ENCODE results near the gene TNK2. TPM values are rescaled to one million over a fixed set of nuclear protein-coding genes. Genes with fewer than 3 reads are reported as not detected.

TNK2 gene
- total RNA-seq, 2 experiments from 2014 or later, result 43.6 to 92.1 TPM

DNA sequence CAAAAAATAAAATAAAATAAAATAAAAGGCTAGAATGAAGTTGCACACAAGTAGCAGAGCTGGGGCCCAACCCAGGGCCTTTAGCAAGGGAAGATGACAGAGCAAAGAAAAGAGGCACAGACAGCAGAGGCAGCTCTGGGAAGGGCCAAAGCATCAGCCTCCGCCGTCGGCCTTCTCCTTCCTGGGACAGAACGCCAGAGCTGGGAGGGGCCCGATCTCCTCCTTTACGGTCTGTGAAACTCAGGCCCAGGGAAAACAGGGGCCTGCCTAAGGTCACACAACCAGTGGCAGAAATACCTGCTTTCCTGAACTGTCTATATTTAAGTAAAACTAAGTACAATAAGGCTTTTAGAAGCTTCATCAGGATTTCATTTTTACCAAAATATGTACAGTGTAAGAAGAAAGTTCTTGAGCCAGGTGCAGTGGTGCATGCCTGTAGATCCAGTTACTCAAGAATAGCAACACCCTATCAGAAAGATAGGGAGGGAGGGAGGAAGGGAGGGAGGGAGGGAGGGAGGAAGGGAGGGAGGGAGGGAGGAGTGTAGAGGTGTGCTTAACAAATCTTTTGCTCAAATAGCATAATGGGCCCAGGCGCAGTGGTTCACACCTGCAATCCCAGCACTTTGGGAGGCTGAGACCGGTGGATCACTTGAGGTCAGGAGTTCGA is 53.6 kb downstream of the TNK2 start:
- Histone ChIP-seq H3K27ac (ENCODE audit: low read depth, low read length, poor library complexity, severe bottlenecking) (no peak overlapping the region), H4K20me1 (ENCODE audit: insufficient read depth, low read length) (no peaks in the 10 kb centered on the region), H2AFZ (ENCODE audit: low read length) (no peak overlapping the region), H3K79me2 (ENCODE audit: insufficient read depth, low read depth, low read length) (no peaks in the 10 kb centered on the region), H3K9me2 (ENCODE audit: insufficient read depth, low read length) (no peaks in the 10 kb centered on the region), H3K36me3 (ENCODE audit: insufficient read depth, low read length) (no peaks in the 10 kb centered on the region), H3K4me3 (ENCODE audit: low read depth, low read length, poor library complexity, severe bottlenecking) (no peak overlapping the region), H3K4me1 (ENCODE audit: insufficient read depth, low read length, poor library complexity, severe bottlenecking) (no peaks in the 10 kb centered on the region), H3K9me3 (ENCODE audit: low read length) (no peaks in the 10 kb centered on the region), H3K4me2 (ENCODE audit: low read length) (no peak overlapping the region)
- no peak for DNase-seq (ENCODE audit: low spot score)
- POLR2A ChIA-PET, result no interaction called here
- no peak for TF ChIP-seq EZH2phosphoT487 (IDR thresholded peaks at IDR 0.05; ENCODE audit: borderline replicate concordance, low read depth, low read length)
- TF ChIP-seq, protein P1, sequence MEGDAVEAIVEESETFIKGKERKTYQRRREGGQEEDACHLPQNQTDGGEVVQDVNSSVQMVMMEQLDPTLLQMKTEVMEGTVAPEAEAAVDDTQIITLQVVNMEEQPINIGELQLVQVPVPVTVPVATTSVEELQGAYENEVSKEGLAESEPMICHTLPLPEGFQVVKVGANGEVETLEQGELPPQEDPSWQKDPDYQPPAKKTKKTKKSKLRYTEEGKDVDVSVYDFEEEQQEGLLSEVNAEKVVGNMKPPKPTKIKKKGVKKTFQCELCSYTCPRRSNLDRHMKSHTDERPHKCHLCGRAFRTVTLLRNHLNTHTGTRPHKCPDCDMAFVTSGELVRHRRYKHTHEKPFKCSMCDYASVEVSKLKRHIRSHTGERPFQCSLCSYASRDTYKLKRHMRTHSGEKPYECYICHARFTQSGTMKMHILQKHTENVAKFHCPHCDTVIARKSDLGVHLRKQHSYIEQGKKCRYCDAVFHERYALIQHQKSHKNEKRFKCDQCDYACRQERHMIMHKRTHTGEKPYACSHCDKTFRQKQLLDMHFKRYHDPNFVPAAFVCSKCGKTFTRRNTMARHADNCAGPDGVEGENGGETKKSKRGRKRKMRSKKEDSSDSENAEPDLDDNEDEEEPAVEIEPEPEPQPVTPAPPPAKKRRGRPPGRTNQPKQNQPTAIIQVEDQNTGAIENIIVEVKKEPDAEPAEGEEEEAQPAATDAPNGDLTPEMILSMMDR (conservative IDR thresholded peaks at IDR 0.05; ENCODE audit: low read length), result no peak
- no TSS peak for BruUV-seq (replicated peaks)
- intact Hi-C loops (cut with micrococcal nuclease; ENCODE audit: unreplicated experiment), result loop anchor here (5.0 to 10.0 kb wide), 4 partner anchors 87 to 230 kb away; no protein-coding TSS in a partner anchor
- CTCF ChIA-PET (ENCODE audit: unreplicated experiment), result no interaction called here

DNA sequence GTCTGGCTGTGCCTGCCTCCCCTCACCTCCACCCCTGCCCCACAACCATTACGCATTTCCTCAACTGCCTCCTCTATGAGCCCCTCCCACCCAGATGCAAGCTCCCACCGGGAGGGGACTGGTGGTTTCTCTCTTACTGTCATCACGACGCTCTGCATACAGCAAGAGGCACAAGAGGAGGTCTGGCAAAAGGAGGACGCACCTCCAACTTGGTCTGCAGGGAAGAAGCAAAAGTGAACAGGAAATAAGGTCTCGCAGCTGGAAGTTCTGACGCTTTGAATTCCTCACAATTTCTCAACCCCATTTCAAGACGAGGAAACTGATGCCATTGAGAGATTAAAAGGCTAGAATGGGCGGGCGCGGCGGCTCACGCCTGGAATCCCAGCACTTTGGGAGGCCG is 54.4 kb downstream of the TNK2 start:
- Histone ChIP-seq H2AFZ (ENCODE audit: low read length) (no peak overlapping the region), H3K9me2 (ENCODE audit: insufficient read depth, low read length) (no peaks in the 10 kb centered on the region), H3K36me3 (ENCODE audit: insufficient read depth, low read length) (no peaks in the 10 kb centered on the region), H3K4me3 (ENCODE audit: low read depth, low read length, poor library complexity, severe bottlenecking) (no peak overlapping the region), H3K4me1 (ENCODE audit: insufficient read depth, low read length, poor library complexity, severe bottlenecking) (no peaks in the 10 kb centered on the region), H3K4me2 (ENCODE audit: low read length) (no peak overlapping the region), H3K9me3 (ENCODE audit: low read length) (no peaks in the 10 kb centered on the region), H3K79me2 (ENCODE audit: insufficient read depth, low read depth, low read length) (no peaks in the 10 kb centered on the region), H3K27ac (ENCODE audit: low read depth, low read length, poor library complexity, severe bottlenecking) (no peak overlapping the region), H4K20me1 (ENCODE audit: insufficient read depth, low read length) (no peaks in the 10 kb centered on the region)
- intact Hi-C loops (cut with micrococcal nuclease; ENCODE audit: unreplicated experiment), result loop anchor here (5.0 to 10.0 kb wide), 4 partner anchors 87 to 229 kb away; no protein-coding TSS in a partner anchor
- ChIA-PET POLR2A (no interaction called here), CTCF (ENCODE audit: unreplicated experiment) (interaction anchor here (0.6 kb wide), 2 partner anchors 14 to 61 kb away, joined by 3 read pairs; no protein-coding TSS in a partner anchor)
- DNase-seq (ENCODE audit: low spot score), result no peak
- TF ChIP-seq, protein P1 (conservative IDR thresholded peaks at IDR 0.05; ENCODE audit: low read length), result no peak
- no peak for TF ChIP-seq EZH2phosphoT487 (IDR thresholded peaks at IDR 0.05; ENCODE audit: borderline replicate concordance, low read depth, low read length)
- no TSS peak for BruUV-seq (replicated peaks)

DNA sequence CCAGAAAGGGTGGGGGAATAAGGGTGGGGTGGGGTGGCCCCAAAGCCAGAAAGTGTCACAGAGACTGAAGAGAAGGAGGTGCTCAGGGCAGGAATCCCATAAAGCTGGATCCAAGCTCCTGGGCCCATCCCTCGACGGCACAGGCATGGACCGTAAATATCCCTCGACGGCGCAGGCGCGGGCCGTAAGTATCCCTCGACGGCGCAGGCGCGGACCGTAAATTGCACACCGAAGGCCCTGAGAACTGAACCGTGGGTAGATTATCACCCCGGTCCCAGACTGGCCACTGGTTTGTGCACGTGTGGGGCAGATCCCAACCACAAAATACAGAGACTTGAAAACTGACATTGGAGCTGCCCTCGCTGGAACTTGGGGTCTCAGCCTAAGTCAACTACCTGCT is 55.3 kb downstream of the TNK2 start:
- H4K20me1 ChIP-seq (ENCODE audit: insufficient read depth, low read length), result no peaks in the 10 kb centered on the region
- DNase-seq (ENCODE audit: low spot score), result no peak
- H3K9me3 ChIP-seq (ENCODE audit: low read length), result no peaks in the 10 kb centered on the region
- H3K9me2 ChIP-seq (ENCODE audit: insufficient read depth, low read length), result no peaks in the 10 kb centered on the region
- H3K4me2 ChIP-seq (ENCODE audit: low read length), result no peak overlapping the region
- no TSS peak for BruUV-seq (replicated peaks)
- H3K4me1 ChIP-seq (ENCODE audit: insufficient read depth, low read length, poor library complexity, severe bottlenecking), result no peaks in the 10 kb centered on the region
- no peak overlapping the region for H3K4me3 ChIP-seq (ENCODE audit: low read depth, low read length, poor library complexity, severe bottlenecking)
- TF ChIP-seq, protein P1 (conservative IDR thresholded peaks at IDR 0.05; ENCODE audit: low read length), result no peak
- TF ChIP-seq EZH2phosphoT487 (IDR thresholded peaks at IDR 0.05; ENCODE audit: borderline replicate concordance, low read depth, low read length), result no peak
- intact Hi-C loops (cut with micrococcal nuclease; ENCODE audit: unreplicated experiment), result loop anchor here (5.0 to 10.0 kb wide), 4 partner anchors 86 to 228 kb away; no protein-coding TSS in a partner anchor
- H3K36me3 ChIP-seq (ENCODE audit: insufficient read depth, low read length), result no peaks in the 10 kb centered on the region
- POLR2A ChIA-PET, result interaction anchor here (1.6 kb wide), 1 partner anchor 9 kb away, joined by 3 read pairs; no protein-coding TSS in a partner anchor
- no peak overlapping the region for H2AFZ ChIP-seq (ENCODE audit: low read length)
- H3K79me2 ChIP-seq (ENCODE audit: insufficient read depth, low read depth, low read length), result no peaks in the 10 kb centered on the region
- CTCF ChIA-PET (ENCODE audit: unreplicated experiment), result interaction anchor here (0.6 kb wide), 1 partner anchor 188 kb away, joined by 7 read pairs; no protein-coding TSS in a partner anchor
- no peak overlapping the region for H3K27ac ChIP-seq (ENCODE audit: low read depth, low read length, poor library complexity, severe bottlenecking)

All from OCI-LY7 (cell line).